HepG2 (cell line): Measurements from ENCODE around the gene ZNF782. TPM values are rescaled to one million over a fixed set of nuclear protein-coding genes. Genes with fewer than 3 reads are reported as not detected.

Experiments
- AGO2 ChIP-seq: fragments of 200-400 bp; formaldehyde crosslinking; optimal IDR thresholded peaks from 2 replicates; pipeline ENCODE3; 2017; ENCODE audit warnings: mild to moderate bottlenecking, low read depth, low read length, moderate library complexity
- ESRRA ChIP-seq: sonication (generic); formaldehyde crosslinking; IDR thresholded peaks from 2 replicates; pipeline ENCODE4 v1.5.1; 2020; ENCODE audit warnings: mild to moderate bottlenecking, low read depth, missing genetic modification reagents
- FOXO1 ChIP-seq: sonication (generic); formaldehyde crosslinking; IDR thresholded peaks from 2 replicates; pipeline ENCODE4 v1.4.0; 2020; ENCODE audit warnings: missing genetic modification reagents
- GLMP ChIP-seq: sonication (generic); formaldehyde crosslinking; IDR thresholded peaks from 2 replicates; pipeline ENCODE4 v1.9.0; 2021; ENCODE audit warnings: missing genetic modification reagents, mild to moderate bottlenecking, borderline replicate concordance
- JUND ChIP-seq: sonication (generic); formaldehyde crosslinking; IDR thresholded peaks from 2 replicates; pipeline ENCODE4 v1.8.0; 2022; ENCODE audit warnings: mild to moderate bottlenecking, missing genetic modification reagents
- KDM2A ChIP-seq: sonication (generic); formaldehyde crosslinking; IDR thresholded peaks from 2 replicates; pipeline ENCODE4 v1.4.0; 2020; ENCODE audit warnings: low read depth, missing genetic modification reagents, borderline replicate concordance
- POLR2A ChIP-seq, 2 experiments: IDR thresholded peaks; 2 replicates each; pipeline ENCODE4 v1.6.1; 2011; ENCODE audit warnings: low read depth in 2 of 2, low read length in 2 of 2, mild to moderate bottlenecking in 1 of 2, moderate library complexity in 1 of 2; ENCODE audit not compliant: insufficient read depth in 1 of 2
- TRIM24 ChIP-seq: sonication (generic); formaldehyde crosslinking; IDR thresholded peaks from 2 replicates; pipeline ENCODE4 v1.8.0; 2022; ENCODE audit warnings: mild to moderate bottlenecking, missing genetic modification reagents
- ZBTB25 ChIP-seq: IDR thresholded peaks from 2 replicates; pipeline ENCODE4 v1.6.1; 2018; ENCODE audit warnings: missing genetic modification reagents
- ZFP36 ChIP-seq: fragments of 150-350 bp; IDR thresholded peaks from 2 replicates; pipeline ENCODE4 v1.6.1; 2018; ENCODE audit warnings: borderline replicate concordance, low read length, low read depth; ENCODE audit not compliant: partially characterized antibody
- ZKSCAN1 ChIP-seq: fragments of 150-350 bp; IDR thresholded peaks from 2 replicates; pipeline ENCODE4 v1.6.1; 2014; ENCODE audit warnings: low read length
- ZKSCAN5 ChIP-seq: sonication (generic); formaldehyde crosslinking; IDR thresholded peaks from 2 replicates; pipeline ENCODE4 v1.5.1; 2020; ENCODE audit warnings: mild to moderate bottlenecking, missing genetic modification reagents
- ZMYM4 ChIP-seq: sonication (generic); formaldehyde crosslinking; IDR thresholded peaks from 2 replicates; pipeline ENCODE4 v1.8.1; 2023; ENCODE audit warnings: mild to moderate bottlenecking, missing genetic modification reagents
- ZNF18 ChIP-seq: sonication (generic); formaldehyde crosslinking; IDR thresholded peaks from 2 replicates; pipeline ENCODE4 v1.8.0; 2022; ENCODE audit warnings: mild to moderate bottlenecking, missing genetic modification reagents; ENCODE audit not compliant: insufficient replicate concordance
- ZNF180 ChIP-seq: sonication (generic); formaldehyde crosslinking; IDR thresholded peaks from 2 replicates; pipeline ENCODE4 v1.4.0; 2020; ENCODE audit warnings: low read depth, missing genetic modification reagents, borderline replicate concordance
- ZNF414 ChIP-seq: sonication (generic); formaldehyde crosslinking; IDR thresholded peaks from 2 replicates; pipeline ENCODE4 v1.5.0; 2020; ENCODE audit warnings: missing genetic modification reagents
- ZNF549 ChIP-seq: sonication (generic); formaldehyde crosslinking; IDR thresholded peaks from 2 replicates; pipeline ENCODE4 v1.5.0; 2020; ENCODE audit warnings: missing genetic modification reagents
- ZNF7 ChIP-seq: IDR thresholded peaks from 2 replicates; pipeline ENCODE4 v1.6.1; 2016; ENCODE audit warnings: missing biosample characterization, missing genetic modification reagents
- ZNF75D ChIP-seq: sonication (generic); formaldehyde crosslinking; IDR thresholded peaks from 2 replicates; pipeline ENCODE4 v1.8.1; 2023; ENCODE audit warnings: missing genetic modification reagents, mild to moderate bottlenecking, borderline replicate concordance
- ZNF775 ChIP-seq: sonication (generic); formaldehyde crosslinking; IDR thresholded peaks from 2 replicates; pipeline ENCODE4 v1.4.0; 2020; ENCODE audit warnings: missing genetic modification reagents, mild to moderate bottlenecking, moderate library complexity, borderline replicate concordance
- polyA plus RNA-seq, 8 experiments: library from polyadenylated mRNA; depleted of rRNA in 3 of 8; stranded (reverse) in 7 of 8; unstranded in 1 of 8; fragments of >200 nt; fragmentation: Illumina TruSeq in 4 of 8; extraction: Trizol in 4 of 8; gene quantifications; 2 replicates each; pipeline versions ENCODE4 v1.2.1 to v1.2.3, GENCODE V29; 2011 to 2016; ENCODE audit warnings: low read depth in 4 of 8, missing spikeins in 1 of 8, mixed read lengths in 1 of 8; ENCODE audit not compliant: insufficient read depth in 1 of 8
- total RNA-seq, 5 experiments: library from RNA; depleted of rRNA; stranded (reverse); fragments of >200 nt; fragmentation: Illumina TruSeq; extraction: Trizol; gene quantifications; 2 replicates each; pipeline ENCODE4 v1.2.3, GENCODE V29; 2016; ENCODE audit warnings: low read depth in 1 of 5

The ZNF782 gene
- total and polyA plus RNA-seq, 2 of the 13 experiments (the other 11 are each of a cell fraction or from before 2014, with no cell fraction given): 1.4 to 4.9 TPM

GRCh38 chr9:96875461-96876142, 21.3 kb upstream of the ZNF782 start (continued):
- TF ChIP-seq ZNF18 (CRISPR knock-in tag) (no peak), ZKSCAN5 (CRISPR knock-in tag) (no peak), TRIM24 (CRISPR knock-in tag) (no peak), ESRRA (CRISPR knock-in tag) (no peak), POLR2A (IDR thresholded peaks at IDR 0.05; ENCODE audit: insufficient read depth in 1 of 2, low read depth in 2 of 2, low read length in 2 of 2) (peak in 1 of 2 experiments; percentile 75; a peak in 3 of 4 replicates), KDM2A (CRISPR knock-in tag) (peak; percentile 92), ZNF549 (no peak), ZNF7 (CRISPR knock-in tag) (no peak), ZFP36 (no peak), GLMP (CRISPR knock-in tag) (no peak), ZNF414 (CRISPR knock-in tag) (no peak), AGO2 (peak; percentile 45), ZNF180 (CRISPR knock-in tag) (no peak), ZNF75D (no peak), FOXO1 (CRISPR knock-in tag) (no peak), JUND (CRISPR knock-in tag) (no peak), ZMYM4 (peak; percentile 73), ZBTB25 (CRISPR knock-in tag) (no peak), ZNF775 (CRISPR knock-in tag) (no peak), ZKSCAN1 (no peak)
